GM19099 (cell line): Measurements from ENCODE around the gene BPTF.

ENCODE experiments used
- POLR2A ChIP-seq: IDR thresholded peaks from 3 replicates; pipeline ENCODE4 v1.6.1; 2011; ENCODE audit warnings: low read depth; ENCODE audit not compliant: insufficient read length; ENCODE audit errors: extremely low read depth

Gene BPTF

DNA sequence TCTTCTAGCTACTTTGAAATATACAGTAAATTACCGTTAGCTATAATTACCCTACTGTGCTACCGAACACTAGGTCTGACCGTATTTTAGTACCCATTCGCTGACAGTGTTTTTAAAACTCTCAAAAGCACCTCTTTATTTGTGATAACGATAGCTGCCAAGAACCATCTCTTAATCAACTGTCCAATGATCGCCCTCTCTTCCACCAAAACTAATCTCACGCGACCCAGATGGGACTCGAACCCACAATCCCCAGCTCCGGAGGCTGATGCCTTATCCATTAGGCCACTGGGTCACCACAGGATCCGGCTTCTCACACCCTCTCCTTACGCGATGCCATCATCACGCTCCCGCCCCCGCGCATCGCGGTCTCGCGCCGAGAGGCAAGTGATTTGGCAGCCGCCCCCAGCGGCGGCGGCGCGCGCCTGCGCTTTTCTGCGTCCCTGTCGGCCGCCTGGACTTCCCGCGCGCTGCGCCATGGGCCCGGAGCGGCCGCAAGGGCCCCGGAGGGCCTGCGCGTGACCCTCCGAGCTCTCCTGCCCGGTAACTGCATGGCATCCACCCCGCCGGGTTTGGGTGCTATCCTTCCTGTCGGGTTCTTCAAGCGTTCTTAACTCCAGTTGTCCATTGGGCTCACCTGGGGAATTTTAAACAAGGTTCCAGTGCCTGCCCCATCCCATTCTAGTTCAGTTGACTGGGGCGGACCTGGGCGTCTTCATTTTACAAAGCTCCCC, 194.5 kb downstream of the BPTF start:
- peak; percentile 85 for TF ChIP-seq POLR2A

DNA sequence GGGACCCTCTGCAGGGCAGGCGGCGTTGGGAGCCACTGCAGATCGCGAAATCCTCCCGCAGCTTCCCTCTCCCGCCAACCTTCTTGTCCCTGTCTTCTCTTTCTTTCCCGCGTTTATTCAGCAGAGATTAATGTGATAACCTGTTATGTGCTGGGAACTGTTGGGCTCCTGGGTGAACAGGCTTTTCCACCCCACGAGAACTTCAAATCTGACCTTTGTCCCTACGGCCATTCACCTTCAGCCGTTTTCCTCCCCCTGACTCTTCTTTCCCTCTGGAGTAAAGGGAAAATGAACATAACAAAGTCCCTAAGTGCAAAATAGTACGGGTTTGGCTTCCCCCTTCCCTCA, 195.1 kb downstream of the BPTF start:
- TF ChIP-seq POLR2A = no peak

DNA sequence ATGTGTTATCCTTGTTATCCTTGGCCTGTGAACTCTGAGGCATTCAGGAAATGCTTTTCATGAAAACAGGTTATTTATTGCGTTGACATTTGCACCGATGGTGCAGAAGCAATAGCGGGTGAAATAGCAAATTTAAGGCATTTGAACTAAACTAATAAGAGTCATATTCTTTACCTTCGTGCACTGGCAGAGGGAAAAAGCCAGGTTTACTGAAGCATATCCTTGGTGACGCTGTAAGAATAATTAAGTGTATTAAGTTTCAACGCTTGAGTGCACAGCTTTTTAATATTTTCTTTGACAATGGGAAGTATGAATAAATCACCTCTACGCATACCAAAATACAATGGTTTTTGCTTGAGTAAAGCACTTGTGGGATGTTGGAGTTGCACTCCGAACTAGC, 196.7 kb downstream of the BPTF start:
- no peak for TF ChIP-seq POLR2A

GRCh38 chr17:68029512-68030215, 204.4 kb downstream of the BPTF start:
- no peak for TF ChIP-seq POLR2A
